ENCODE results near the gene BAZ1A.

GRCh38 chr14:34906287-34906686 lies 31.1 kb upstream of the BAZ1A start:
- no peak for TF ChIP-seq TAF1 (IDR thresholded peaks at IDR 0.05; ENCODE audit: borderline replicate concordance, low read depth, low read length)
- TF ChIP-seq POLR2AphosphoS5 (IDR thresholded peaks at IDR 0.05; ENCODE audit: low read depth, low read length): no peak

All from GM12892 (cell line).